Activated naive CD8-positive, alpha-beta T cell treated with anti-CD3 and anti-CD28 coated beads, Interleukin-2, amount 10 ng/mL, durations not matched to agents 7 days and 5 days (primary cell): Measurements from ENCODE around the gene PEX16. TPM values are rescaled to one million over a fixed set of nuclear protein-coding genes. Genes with fewer than 3 reads are reported as not detected.

Experiments
- ATAC-seq: fragments of 150-1000 bp; cut with Tn5 transposase; one replicate; pipeline ENCODE4 v1.10.0; 2021; ENCODE audit warnings: low read depth, moderate library complexity
- POLR2A ChIA-PET: fragments of 350-600 bp; sonication (Branson Sonifier 250); formaldehyde crosslinking; loops from one replicate; lab custom pipeline; 2021; ENCODE audit warnings: antibody characterized with exemption; lab: Charles Lee
- DNase-seq: peaks from one replicate; pipeline ENCODE4 v3.0.0; 2021
- H3K27ac Mint-ChIP-seq: one replicate; pipeline ENCODE4 v1.8.0; 2022; ENCODE audit warnings: mild to moderate bottlenecking, mixed read lengths
- H3K27me3 Mint-ChIP-seq: one replicate; pipeline ENCODE4 v1.8.0; 2022; ENCODE audit warnings: mild to moderate bottlenecking, moderate library complexity, mixed read lengths
- H3K36me3 Mint-ChIP-seq: one replicate; pipeline ENCODE4 v1.8.0; 2021; ENCODE audit warnings: mild to moderate bottlenecking, mixed read lengths
- H3K4me1 Mint-ChIP-seq: one replicate; pipeline ENCODE4 v1.8.0; 2021; ENCODE audit warnings: mixed read lengths
- H3K4me3 Mint-ChIP-seq: one replicate; pipeline ENCODE4 v1.8.0; 2022; ENCODE audit warnings: mild to moderate bottlenecking, moderate library complexity, mixed read lengths
- H3K9me3 Mint-ChIP-seq: one replicate; pipeline ENCODE4 v1.8.0; 2021; ENCODE audit warnings: mixed read lengths
- total RNA-seq, 2 experiments: library from RNA; stranded (reverse); gene quantifications; one replicate each; pipeline ENCODE4 v1.2.3, GENCODE V29; 2021

Gene PEX16
- total RNA-seq, 2 experiments from 2014 or later = 49.4 to 61.5 TPM

GRCh38 chr11:45881708-45882368, 35.8 kb downstream of the PEX16 start:
- POLR2A ChIA-PET = no interaction called here
- no peak overlapping the region for H3K4me3 Mint-ChIP-seq
- DNase-seq = no peak
- H3K4me1 Mint-ChIP-seq = peaks cover 4% of the 10 kb centered on the region
- no peak overlapping the region for H3K27ac Mint-ChIP-seq
- H3K27me3 Mint-ChIP-seq = peaks cover 3% of the 10 kb centered on the region
- ATAC-seq = no peak
- H3K9me3 Mint-ChIP-seq = no peaks in the 10 kb centered on the region
- peaks cover 2% of the 10 kb centered on the region for H3K36me3 Mint-ChIP-seq

- DNase-seq (no peak), ATAC-seq (no peak)
- Mint-ChIP-seq H3K4me1 (peaks cover 4% of the 10 kb centered on the region), H3K27me3 (peaks cover 3% of the 10 kb centered on the region), H3K9me3 (no peaks in the 10 kb centered on the region), H3K36me3 (peaks cover 6% of the 10 kb centered on the region), H3K27ac (no peak overlapping the region), H3K4me3 (no peak overlapping the region)
- POLR2A ChIA-PET = no interaction called here
These were observed 36.7 kb downstream of the PEX16 start for GRCh38 chr11:45880772-45881570.

GRCh38 chr11:45879803-45880686, 37.6 kb downstream of the PEX16 start:
- H3K27ac Mint-ChIP-seq = no peak overlapping the region
- H3K4me1 Mint-ChIP-seq = peaks cover 2% of the 10 kb centered on the region
- H3K4me3 Mint-ChIP-seq = no peak overlapping the region
- H3K36me3 Mint-ChIP-seq = peaks cover 8% of the 10 kb centered on the region
- DNase-seq (no peak), ATAC-seq (no peak)
- H3K27me3 Mint-ChIP-seq = peaks cover 3% of the 10 kb centered on the region
- H3K9me3 Mint-ChIP-seq = no peaks in the 10 kb centered on the region
- POLR2A ChIA-PET = no interaction called here

GRCh38 chr11:45877845-45878244, 39.8 kb downstream of the PEX16 start:
- H3K4me3 Mint-ChIP-seq = no peak overlapping the region
- no peaks in the 10 kb centered on the region for H3K27me3 Mint-ChIP-seq
- peaks cover 8% of the 10 kb centered on the region for H3K36me3 Mint-ChIP-seq
- H3K4me1 Mint-ChIP-seq = no peaks in the 10 kb centered on the region
- DNase-seq (no peak), ATAC-seq (no peak)
- no peak overlapping the region for H3K27ac Mint-ChIP-seq
- no peaks in the 10 kb centered on the region for H3K9me3 Mint-ChIP-seq
- POLR2A ChIA-PET = no interaction called here

GRCh38 chr11:45877221-45877620, 40.5 kb downstream of the PEX16 start:
- H3K36me3 Mint-ChIP-seq = peaks cover 8% of the 10 kb centered on the region

GRCh38 chr11:45876401-45876800, 41.3 kb downstream of the PEX16 start:
- POLR2A ChIA-PET = no interaction called here

More at GRCh38 chr11:45877221-45877620, 40.5 kb downstream of the PEX16 start:
- ATAC-seq (no peak), DNase-seq (no peak)
- H3K9me3 Mint-ChIP-seq = no peaks in the 10 kb centered on the region
- H3K27me3 Mint-ChIP-seq = no peaks in the 10 kb centered on the region
- H3K4me3 Mint-ChIP-seq = no peak overlapping the region
- no peak overlapping the region for H3K27ac Mint-ChIP-seq
- H3K4me1 Mint-ChIP-seq = no peaks in the 10 kb centered on the region
- POLR2A ChIA-PET = no interaction called here

GRCh38 chr11:45872651-45873356, 44.9 kb downstream of the PEX16 start:
- POLR2A ChIA-PET = no interaction called here
- H3K4me3 Mint-ChIP-seq = no peak overlapping the region
- peaks cover 12% of the 10 kb centered on the region for H3K36me3 Mint-ChIP-seq
- H3K27me3 Mint-ChIP-seq = no peaks in the 10 kb centered on the region
- no peak overlapping the region for H3K27ac Mint-ChIP-seq
- H3K4me1 Mint-ChIP-seq = no peaks in the 10 kb centered on the region
- ATAC-seq = peak; percentile 60
- H3K9me3 Mint-ChIP-seq = no peaks in the 10 kb centered on the region
- DNase-seq = no peak

More at GRCh38 chr11:45876401-45876800, 41.3 kb downstream of the PEX16 start:
- no peak overlapping the region for H3K27ac Mint-ChIP-seq
- H3K27me3 Mint-ChIP-seq = no peaks in the 10 kb centered on the region
- H3K4me1 Mint-ChIP-seq = no peaks in the 10 kb centered on the region
- H3K4me3 Mint-ChIP-seq = no peak overlapping the region
- no peaks in the 10 kb centered on the region for H3K9me3 Mint-ChIP-seq
- DNase-seq (no peak), ATAC-seq (no peak)
- H3K36me3 Mint-ChIP-seq = peaks cover 8% of the 10 kb centered on the region

GRCh38 chr11:45871638-45872037, 46.0 kb downstream of the PEX16 start:
- ATAC-seq = no peak
- Mint-ChIP-seq H3K4me1 (no peaks in the 10 kb centered on the region), H3K36me3 (peaks cover 11% of the 10 kb centered on the region), H3K27ac (no peak overlapping the region), H3K9me3 (no peaks in the 10 kb centered on the region), H3K27me3 (no peaks in the 10 kb centered on the region), H3K4me3 (no peak overlapping the region)
- POLR2A ChIA-PET = no interaction called here
- no peak for DNase-seq

- ATAC-seq (no peak), DNase-seq (no peak)
- Mint-ChIP-seq H3K27ac (peak overlapping the region; percentile 57), H3K27me3 (no peaks in the 10 kb centered on the region), H3K36me3 (peaks cover 8% of the 10 kb centered on the region), H3K4me3 (no peak overlapping the region), H3K9me3 (no peaks in the 10 kb centered on the region), H3K4me1 (no peaks in the 10 kb centered on the region)
- POLR2A ChIA-PET = no interaction called here
These were observed 47.0 kb downstream of the PEX16 start for GRCh38 chr11:45870706-45871105.

- POLR2A ChIA-PET = no interaction called here
- H3K36me3 Mint-ChIP-seq = peaks cover 5% of the 10 kb centered on the region
- ATAC-seq = no peak
- H3K27ac Mint-ChIP-seq = no peak overlapping the region
- H3K9me3 Mint-ChIP-seq = no peaks in the 10 kb centered on the region
- H3K4me1 Mint-ChIP-seq = no peaks in the 10 kb centered on the region
- no peak for DNase-seq
- no peak overlapping the region for H3K4me3 Mint-ChIP-seq
- no peaks in the 10 kb centered on the region for H3K27me3 Mint-ChIP-seq
These were observed 48.1 kb downstream of the PEX16 start for GRCh38 chr11:45869551-45869950.

GRCh38 chr11:45864041-45864440, 53.6 kb downstream of the PEX16 start:
- no peak overlapping the region for H3K4me3 Mint-ChIP-seq
- no peaks in the 10 kb centered on the region for H3K27me3 Mint-ChIP-seq
- no peak overlapping the region for H3K27ac Mint-ChIP-seq
- DNase-seq (no peak), ATAC-seq (no peak)
- no peaks in the 10 kb centered on the region for H3K4me1 Mint-ChIP-seq
- H3K36me3 Mint-ChIP-seq = peaks cover 7% of the 10 kb centered on the region
- POLR2A ChIA-PET = no interaction called here
- H3K9me3 Mint-ChIP-seq = no peaks in the 10 kb centered on the region

- ATAC-seq (no peak), DNase-seq (no peak)
- Mint-ChIP-seq H3K4me3 (no peak overlapping the region), H3K9me3 (no peaks in the 10 kb centered on the region), H3K4me1 (no peaks in the 10 kb centered on the region), H3K27ac (no peak overlapping the region), H3K27me3 (no peaks in the 10 kb centered on the region), H3K36me3 (peaks cover 12% of the 10 kb centered on the region)
- POLR2A ChIA-PET = interaction anchor here (0.7 kb wide), 1 partner anchor 64 kb away, joined by 3 read pairs; no protein-coding TSS in a partner anchor
These were observed 56.7 kb downstream of the PEX16 start for GRCh38 chr11:45860764-45861510.
